ENCODE measurements around the gene SETD7.

The SETD7 gene

DNA sequence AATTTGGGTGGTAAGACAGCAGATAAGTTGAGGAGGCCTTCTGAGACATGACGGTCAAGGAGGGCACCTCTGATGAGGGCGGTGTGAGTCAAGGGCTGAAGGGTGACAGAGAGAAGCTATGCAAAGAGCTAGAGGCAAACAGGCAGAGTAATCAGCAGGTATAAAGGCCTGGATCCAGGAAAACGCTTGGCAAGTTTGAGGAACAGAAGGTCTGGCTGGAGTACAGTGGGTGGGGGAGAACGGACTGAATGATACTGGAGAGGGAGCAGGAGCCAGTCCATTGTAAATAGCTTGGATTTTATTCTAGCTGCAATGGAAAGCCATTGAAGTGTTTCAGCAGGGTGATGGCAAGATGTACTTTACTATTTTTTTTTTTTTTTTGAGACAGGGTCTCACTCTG, 62.8 kb downstream of the SETD7 start:
- DNase-seq (ENCODE audit: low read depth): no peak
- TF ChIP-seq CTCF (IDR thresholded peaks at IDR 0.05; ENCODE audit: insufficient read depth, low read depth, low read length, missing control alignments): no peak
- H3K4me3 ChIP-seq (ENCODE audit: low read depth, low read length): no peak overlapping the region

GRCh38 chr4:139492429-139492828, 63.6 kb downstream of the SETD7 start:
- no peak for TF ChIP-seq CTCF (IDR thresholded peaks at IDR 0.05; ENCODE audit: insufficient read depth, low read depth, low read length, missing control alignments)
- no peak overlapping the region for H3K4me3 ChIP-seq (ENCODE audit: low read depth, low read length)
- no peak for DNase-seq (ENCODE audit: low read depth)

- no peak for TF ChIP-seq CTCF (IDR thresholded peaks at IDR 0.05; ENCODE audit: insufficient read depth, low read depth, low read length, missing control alignments)
- no peak overlapping the region for H3K4me3 ChIP-seq (ENCODE audit: low read depth, low read length)
- no peak for DNase-seq (ENCODE audit: low read depth)
Measured at GRCh38 chr4:139489638-139490037, 66.4 kb downstream of the SETD7 start.

GRCh38 chr4:139488442-139488841, 67.6 kb downstream of the SETD7 start:
- no peak overlapping the region for H3K4me3 ChIP-seq (ENCODE audit: low read depth, low read length)
- no peak for TF ChIP-seq CTCF (IDR thresholded peaks at IDR 0.05; ENCODE audit: insufficient read depth, low read depth, low read length, missing control alignments)
- no peak for DNase-seq (ENCODE audit: low read depth)

DNA sequence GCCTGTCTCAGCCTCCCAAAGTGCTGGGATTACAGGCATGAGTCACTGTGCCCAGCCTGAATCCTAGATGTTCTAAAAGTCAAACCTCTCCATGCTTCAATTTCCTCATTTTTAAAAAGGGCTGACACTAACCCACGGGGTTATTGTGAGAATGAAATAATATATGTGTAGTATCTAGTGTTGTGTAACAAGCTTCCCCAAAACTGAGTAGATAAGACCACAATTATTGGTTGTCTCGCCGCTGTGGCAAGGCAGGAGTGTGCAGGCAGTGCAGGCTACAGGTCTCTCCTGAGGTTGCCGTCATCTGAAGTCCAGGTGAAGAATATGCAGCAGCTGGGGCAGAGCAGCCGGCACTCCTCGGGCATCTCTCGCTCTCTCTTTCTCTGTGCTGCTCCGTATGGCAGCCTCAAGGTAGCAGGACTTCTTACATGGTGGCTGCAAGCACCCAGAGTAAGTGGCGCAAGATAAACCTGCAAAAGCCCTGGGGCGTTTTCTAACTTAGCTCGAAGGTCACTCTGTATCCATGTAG, 71.2 kb downstream of the SETD7 start:
- H3K4me3 ChIP-seq (ENCODE audit: low read depth, low read length): no peak overlapping the region
- TF ChIP-seq CTCF (IDR thresholded peaks at IDR 0.05; ENCODE audit: insufficient read depth, low read depth, low read length, missing control alignments): no peak
- DNase-seq (ENCODE audit: low read depth): no peak

GRCh38 chr4:139483000-139483399, 73.0 kb downstream of the SETD7 start:
- no peak for TF ChIP-seq CTCF (IDR thresholded peaks at IDR 0.05; ENCODE audit: insufficient read depth, low read depth, low read length, missing control alignments)
- DNase-seq (ENCODE audit: low read depth): no peak
- no peak overlapping the region for H3K4me3 ChIP-seq (ENCODE audit: low read depth, low read length)

GRCh38 chr4:139481465-139481864, 74.6 kb downstream of the SETD7 start:
- no peak for TF ChIP-seq CTCF (IDR thresholded peaks at IDR 0.05; ENCODE audit: insufficient read depth, low read depth, low read length, missing control alignments)
- no peak overlapping the region for H3K4me3 ChIP-seq (ENCODE audit: low read depth, low read length)
- DNase-seq (ENCODE audit: low read depth): no peak

Measured in GM12865 (cell line).